NCI-H2107 (cell line): Measurements from ENCODE around the gene FBXW9.
A peak's percentile ranks its signal among the peaks of the same experiment; 100 is the strongest.
"Not testable (repeated sequence)": the region's sequence is repeated elsewhere in the genome, so short reads cannot be mapped to it uniquely, and the experiment has no call there.

Experiments used
- DNase-seq: peaks from one replicate; lab custom pipeline; 2025; lab: John Stamatoyannopoulos, UW

Gene FBXW9

DNA sequence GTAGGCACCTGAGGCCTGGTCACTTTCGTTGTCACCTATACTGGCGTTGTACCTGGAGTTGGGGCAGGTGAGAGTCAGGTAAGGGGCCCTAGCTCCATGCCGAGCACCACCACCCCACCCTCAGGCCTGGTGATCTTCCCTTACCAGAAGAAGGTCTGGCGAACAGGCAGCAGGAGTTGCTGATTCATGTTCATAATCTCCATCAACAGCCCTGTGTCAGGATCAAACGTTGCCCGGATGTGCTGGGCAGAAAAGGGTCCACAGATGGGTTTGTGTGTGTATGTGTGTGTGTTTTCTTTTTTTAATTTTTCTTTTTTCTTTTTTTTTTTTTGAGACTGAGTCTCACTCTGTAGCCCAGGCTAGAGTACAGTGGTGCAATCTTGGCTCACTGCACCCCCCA is 44.2 kb downstream of the FBXW9 start:
- no peak for DNase-seq

GRCh38 chr19:12649941-12650340 is 46.5 kb downstream of the FBXW9 start:
- no peak for DNase-seq

GRCh38 chr19:12648088-12648487 is 48.3 kb downstream of the FBXW9 start:
- no peak for DNase-seq

- DNase-seq = no peak
These were observed 48.9 kb downstream of the FBXW9 start for GRCh38 chr19:12647490-12648071.

DNA sequence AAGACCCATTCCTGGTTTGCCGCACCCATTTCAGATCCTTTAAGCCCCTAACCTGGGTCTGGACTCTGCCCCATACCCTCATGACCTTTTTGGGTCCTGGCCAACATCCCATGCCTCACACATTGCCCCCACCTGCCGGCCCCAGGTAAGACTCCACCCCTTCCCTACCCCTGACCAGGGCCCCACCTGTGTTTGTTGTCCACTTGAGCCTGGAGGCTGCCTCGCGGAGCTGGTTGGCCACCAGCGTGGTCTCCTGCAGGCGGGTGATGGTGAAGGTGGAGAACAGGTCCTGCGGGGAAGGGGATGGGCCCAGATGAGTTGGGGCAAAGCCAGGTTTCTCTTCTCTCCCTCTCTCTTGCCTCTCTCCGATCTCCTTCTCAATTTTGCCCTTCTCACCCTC is 49.4 kb downstream of the FBXW9 start:
- DNase-seq = no peak

DNA sequence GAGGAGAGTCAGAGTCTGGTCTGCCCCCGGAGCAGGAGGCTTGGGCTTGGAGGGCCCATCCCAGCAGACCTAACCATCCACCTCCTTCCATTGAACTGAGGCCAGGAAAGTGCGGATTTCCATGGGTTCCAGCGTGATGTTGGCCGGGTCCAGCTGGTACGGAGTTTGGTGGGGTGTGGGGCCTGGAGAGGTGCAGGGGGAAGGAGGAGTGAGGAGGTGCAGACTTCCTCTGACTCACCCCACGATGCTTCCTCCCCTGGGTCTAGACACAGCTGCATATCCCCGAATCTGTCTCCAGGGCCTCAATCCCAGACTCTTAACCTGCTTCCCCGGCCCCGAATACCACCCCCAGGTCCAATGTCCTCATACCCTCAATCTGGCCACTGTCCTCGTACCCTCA is 49.9 kb downstream of the FBXW9 start:
- no peak for DNase-seq

GRCh38 chr19:12643716-12644115 is 52.7 kb downstream of the FBXW9 start:
- DNase-seq = not testable (repeated sequence)

DNA sequence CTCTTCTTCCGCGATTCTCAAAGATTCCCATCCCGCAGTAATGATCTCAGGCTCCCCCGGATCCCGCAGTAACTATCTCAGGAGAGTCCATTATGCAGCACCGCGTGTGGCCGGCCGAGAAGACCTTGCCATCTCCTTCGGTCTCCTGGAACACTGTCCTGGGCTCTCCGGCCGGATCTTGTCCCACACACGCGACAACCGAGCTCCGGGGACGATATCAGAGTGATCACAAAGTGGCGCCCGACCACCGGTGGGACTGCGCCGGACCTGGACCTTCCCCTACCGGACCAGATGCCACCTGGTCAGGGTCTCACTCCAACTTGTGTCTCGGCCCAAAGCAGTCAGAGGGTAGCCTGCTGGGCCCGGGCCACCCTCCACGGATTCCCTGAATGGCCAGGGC is 53.9 kb downstream of the FBXW9 start:
- no peak for DNase-seq

- DNase-seq = no peak
These were observed 55.0 kb downstream of the FBXW9 start for GRCh38 chr19:12641456-12641855.

DNA sequence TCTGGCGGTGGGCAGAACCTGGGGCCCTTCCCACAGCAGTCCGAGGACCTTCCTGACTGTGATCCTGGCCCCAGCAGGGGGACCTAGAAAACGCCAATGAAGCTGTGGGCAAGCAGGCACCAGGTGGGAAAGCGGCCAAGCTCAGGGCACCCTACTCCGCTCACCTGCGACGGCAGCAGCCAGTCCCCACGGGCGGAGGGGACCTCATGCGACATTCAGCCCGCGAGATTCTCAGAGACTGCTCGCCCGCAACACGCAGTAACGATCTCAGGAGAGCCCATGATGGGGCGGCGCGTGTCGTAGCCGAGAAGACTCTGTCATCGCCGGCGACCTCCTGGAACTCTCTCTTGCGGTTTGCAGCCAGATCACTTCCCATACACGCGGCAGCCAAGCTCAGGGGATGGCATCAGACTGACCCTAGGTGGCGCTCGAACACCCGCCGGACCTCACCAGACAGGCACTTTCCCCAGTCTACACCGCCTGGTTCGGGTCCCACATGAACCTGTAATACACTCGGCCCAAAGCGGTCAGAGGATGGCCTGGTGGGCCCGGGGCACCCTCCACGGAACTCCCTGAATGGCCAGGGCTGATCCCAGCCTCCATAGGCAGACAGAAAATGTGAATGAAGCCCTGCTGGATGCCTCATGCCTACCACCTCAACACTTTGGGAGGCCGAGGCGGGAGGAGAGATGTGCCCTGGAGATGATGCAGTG is 56.4 kb downstream of the FBXW9 start:
- peak; percentile 53 for DNase-seq
